Activated CD8-positive, alpha-beta memory T cell treated with anti-CD3 and anti-CD28 coated beads for 24 hours (primary cell): ENCODE results near the gene MYL5.
"Not testable (repeated sequence)": the region's sequence is repeated elsewhere in the genome, so short reads cannot be mapped to it uniquely, and the experiment has no call there.

Source experiments
- DNase-seq: peaks from one replicate; pipeline ENCODE4 v3.0.0-alpha.2; 2020

The MYL5 gene

DNA sequence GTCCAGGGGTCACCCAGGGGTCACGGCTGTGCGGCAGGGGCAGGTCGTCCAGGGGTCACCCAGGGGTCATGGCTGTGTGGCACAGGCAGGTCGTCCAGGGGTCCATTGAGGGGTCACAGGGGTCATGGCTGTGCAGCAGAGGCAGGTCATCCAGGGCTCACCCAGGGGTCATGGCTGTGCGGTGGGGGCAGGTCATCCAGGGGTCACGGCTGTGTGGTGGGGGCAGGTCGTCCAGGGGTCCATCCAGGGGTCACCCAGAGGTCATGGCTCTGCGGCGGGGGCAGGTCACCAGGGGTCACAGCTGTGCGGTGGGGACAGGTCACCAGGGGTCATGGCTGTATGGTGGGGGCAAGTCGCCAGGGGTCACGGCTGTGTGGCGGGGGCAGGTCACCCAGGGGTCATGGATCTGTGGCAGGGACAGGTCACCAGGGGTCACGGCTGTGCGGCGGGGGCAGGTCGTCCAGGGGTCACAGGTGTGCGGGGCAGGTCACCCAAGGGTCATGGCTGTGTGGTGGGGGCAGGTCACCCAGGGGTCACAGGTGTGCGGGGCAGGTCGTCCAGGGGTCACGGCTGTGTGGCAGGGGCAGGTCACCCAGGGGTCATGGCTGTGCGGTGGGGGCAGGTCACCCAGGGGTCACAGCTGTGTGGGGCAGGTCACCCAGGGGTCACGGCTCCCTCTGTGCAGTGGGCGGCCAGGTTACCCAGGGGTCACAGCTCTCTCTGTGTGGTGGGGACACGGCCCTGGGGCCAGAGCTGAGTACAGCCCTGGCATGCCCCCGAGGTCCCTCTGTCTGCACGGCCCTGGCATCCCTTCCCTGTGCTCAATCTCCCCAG lies 16.3 kb upstream of the MYL5 start:
- no peak for DNase-seq

DNA sequence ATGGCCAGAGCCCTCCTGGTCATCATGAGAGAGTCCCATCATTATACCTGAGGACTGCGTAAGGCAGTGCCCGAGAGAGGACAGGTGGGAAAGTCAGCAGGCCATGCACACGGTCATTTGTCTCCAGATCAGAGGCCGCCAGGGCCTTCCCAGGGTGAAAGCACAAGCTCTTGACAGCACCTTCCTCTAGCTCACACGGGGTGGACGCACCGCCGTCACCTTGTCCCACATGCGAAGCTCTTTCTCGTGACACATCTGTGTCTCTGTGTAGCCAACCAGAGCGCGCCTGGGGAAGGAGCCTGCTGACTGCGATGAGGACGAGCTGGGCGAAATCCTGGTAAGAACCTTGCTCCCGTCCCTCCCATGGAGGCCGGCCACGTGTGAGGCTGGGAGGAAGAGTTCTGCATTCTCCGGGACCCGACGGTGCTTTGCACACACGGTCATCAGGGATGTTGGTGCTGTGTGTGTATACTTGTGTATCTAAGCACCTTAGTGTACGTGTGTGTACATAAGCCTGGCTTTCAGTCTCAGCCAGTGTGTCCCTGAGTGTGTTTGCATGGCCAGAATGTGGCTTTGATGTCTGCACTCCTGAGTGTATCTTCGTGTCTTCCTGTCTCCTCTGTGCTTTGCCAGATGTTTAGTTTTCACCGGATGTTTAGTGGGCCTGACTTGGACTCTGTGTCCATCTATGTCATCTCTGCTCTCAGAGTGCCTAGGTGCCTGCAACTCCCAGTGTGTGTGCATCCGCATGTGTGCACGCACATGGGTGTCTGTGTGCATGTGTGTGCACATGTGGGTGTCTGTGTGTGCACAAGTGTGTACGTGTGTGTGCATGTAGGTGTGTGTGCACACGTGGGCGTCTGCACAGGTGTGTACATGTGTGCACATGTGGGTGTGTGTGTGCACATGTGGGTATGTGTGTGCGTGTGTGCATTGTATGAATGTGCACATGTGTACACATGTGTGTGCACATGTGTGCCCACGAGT lies 15.4 kb upstream of the MYL5 start:
- no peak for DNase-seq

- no peak for DNase-seq
Measured at GRCh38 chr4:659851-660250, 14.5 kb upstream of the MYL5 start.

DNA sequence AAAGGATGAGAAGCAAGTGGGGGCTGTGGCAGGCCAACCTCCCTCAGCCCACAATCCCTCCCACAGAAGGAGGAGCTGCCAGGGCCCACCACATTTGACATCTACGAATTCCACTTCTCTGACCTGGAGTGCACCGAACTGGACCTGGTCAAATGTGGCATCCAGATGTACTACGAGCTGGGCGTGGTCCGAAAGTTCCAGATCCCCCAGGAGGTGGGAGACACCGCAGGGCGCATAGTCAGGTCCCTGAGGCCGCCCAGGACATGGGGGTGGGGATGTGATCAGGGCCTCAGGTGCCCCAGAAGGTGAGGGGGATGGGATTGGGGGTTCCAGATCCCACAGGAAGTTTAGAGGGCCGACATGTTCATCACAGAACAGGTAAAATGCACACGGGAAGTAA lies 13.9 kb upstream of the MYL5 start:
- DNase-seq: no peak

- no peak for DNase-seq
Measured at GRCh38 chr4:661231-661630, 13.1 kb upstream of the MYL5 start.

DNA sequence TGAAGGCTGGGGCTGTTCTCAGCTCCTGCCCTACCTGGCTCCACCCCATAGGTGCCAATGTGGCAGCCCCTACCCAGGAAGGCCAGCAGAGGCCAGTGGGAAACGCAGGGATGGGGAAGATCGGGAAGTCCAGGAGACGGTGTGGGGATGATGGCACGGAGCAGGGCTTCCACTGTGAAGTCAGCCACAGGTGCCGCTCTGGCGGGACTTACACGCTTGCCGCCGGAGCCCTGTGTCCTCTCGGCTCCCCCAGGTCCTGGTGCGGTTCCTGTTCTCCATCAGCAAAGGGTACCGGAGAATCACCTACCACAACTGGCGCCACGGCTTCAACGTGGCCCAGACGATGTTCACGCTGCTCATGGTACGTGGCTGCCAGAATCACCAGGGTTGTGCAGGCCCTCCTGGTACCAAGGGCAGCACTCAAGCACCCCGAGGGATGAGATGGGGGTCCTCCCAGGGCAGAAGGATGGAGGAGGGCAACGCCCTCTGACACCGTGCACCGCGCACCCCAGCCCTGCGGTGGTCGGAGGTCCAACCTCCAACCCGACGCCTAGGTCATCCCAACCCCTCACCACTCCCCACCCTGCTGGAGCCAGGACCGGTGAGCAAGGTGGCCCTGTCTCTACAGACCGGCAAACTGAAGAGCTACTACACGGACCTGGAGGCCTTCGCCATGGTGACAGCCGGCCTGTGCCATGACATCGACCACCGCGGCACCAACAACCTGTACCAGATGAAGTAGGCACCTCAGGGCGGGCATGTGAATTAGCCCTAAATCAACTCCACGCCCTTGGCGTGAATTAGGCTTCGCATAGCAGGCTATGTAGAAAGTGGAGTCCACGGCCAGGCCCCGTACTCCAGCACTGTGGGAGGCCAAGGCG lies 12.2 kb upstream of the MYL5 start:
- DNase-seq: no peak

DNA sequence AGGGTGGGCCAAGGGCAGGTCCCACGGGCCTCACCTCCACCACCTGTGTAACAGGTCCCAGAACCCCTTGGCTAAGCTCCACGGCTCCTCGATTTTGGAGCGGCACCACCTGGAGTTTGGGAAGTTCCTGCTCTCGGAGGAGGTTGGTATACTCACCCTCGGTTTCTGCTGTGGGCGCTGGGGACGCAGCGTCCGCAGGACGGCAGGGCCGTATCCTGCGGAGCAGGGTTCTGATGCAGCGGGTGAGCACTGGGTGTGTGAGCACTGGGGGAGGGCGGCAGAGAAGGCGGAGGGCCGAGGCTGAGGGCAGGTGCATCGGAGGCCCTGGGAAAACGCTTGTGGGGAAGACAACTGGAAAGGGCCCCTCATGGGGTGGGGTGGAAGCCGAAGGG lies 11.3 kb upstream of the MYL5 start:
- DNase-seq: no peak

DNA sequence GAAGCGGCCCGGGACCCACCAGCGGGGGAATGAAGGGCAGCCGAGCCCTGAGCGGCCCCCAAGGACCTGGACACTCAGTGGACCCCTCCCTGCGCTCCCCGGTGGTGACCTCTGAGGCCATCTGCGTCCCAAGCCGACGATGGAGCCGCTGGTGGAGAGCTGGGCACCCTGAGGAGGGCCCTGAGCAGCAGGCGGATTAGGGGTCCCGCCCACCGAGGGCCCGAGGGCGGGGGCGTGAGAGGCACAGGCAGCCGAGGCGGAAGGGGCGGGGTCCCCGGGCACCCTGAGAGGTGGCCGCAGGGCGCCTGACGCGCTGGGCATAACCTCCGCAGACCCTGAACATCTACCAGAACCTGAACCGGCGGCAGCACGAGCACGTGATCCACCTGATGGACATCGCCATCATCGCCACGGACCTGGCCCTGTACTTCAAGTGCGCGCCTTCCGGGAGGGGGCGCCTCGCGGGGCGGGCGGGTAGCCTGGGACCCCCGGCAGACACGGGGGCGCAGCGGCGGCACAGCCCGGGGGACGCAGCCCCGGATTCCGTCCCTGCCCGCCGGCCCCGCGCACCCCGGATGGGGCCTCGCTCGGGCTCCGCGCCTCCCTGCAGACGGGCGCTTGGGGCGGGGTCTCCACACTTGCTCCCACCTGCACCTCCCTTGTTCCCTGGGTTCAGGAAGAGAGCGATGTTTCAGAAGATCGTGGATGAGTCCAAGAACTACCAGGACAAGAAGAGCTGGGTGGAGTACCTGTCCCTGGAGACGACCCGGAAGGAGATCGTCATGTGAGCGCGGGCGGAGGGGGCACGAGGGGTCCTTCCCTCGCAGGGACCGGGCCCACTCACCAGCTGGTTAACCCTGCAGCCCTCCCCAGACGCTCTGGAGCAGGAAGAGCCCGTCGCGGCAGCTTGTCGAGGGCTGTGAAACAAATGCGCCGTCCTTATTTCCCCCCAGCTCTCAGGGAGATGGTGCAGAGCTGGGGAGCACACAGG lies 10.6 kb upstream of the MYL5 start:
- DNase-seq: peak; percentile 89

- no peak for DNase-seq
Measured at GRCh38 chr4:664713-665231, 9.6 kb upstream of the MYL5 start.

DNA sequence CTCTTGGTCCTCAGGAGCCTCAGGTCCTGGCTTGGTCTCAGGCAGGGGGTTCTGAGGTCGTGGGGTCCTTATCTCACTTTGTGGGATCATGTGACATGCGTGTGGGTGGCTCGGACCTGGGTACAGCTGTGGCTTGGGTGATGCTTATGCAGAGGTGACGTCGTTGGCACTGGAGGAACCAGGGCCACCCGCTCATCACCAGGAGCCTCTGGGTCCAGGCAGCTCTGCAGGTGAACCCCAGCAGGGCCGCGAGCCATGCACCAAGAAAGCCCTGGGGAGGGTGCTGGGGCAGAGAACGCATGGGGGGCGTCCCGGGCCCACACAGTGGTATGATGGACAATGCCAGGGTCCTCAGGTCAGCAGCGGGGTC lies 9.0 kb upstream of the MYL5 start:
- DNase-seq: no peak

- no peak for DNase-seq
Measured at GRCh38 chr4:665751-666435, 8.4 kb upstream of the MYL5 start.

DNA sequence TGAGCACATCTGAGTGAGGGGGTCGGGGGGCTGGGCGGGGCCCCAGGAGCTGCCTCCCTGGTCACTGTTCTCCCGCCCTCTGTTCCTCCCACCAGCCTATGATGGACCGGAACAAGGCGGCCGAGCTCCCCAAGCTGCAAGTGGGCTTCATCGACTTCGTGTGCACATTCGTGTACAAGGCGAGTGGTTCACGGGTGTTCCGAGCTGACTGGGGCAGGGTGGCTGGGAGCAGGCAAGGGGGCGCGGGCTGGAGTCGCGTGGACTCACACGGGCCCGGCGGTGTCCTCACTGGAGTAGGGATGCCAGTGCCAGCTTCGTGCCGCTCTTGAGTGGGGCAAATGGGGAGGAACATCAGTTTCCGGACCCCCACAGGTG lies 7.9 kb upstream of the MYL5 start:
- DNase-seq: no peak

DNA sequence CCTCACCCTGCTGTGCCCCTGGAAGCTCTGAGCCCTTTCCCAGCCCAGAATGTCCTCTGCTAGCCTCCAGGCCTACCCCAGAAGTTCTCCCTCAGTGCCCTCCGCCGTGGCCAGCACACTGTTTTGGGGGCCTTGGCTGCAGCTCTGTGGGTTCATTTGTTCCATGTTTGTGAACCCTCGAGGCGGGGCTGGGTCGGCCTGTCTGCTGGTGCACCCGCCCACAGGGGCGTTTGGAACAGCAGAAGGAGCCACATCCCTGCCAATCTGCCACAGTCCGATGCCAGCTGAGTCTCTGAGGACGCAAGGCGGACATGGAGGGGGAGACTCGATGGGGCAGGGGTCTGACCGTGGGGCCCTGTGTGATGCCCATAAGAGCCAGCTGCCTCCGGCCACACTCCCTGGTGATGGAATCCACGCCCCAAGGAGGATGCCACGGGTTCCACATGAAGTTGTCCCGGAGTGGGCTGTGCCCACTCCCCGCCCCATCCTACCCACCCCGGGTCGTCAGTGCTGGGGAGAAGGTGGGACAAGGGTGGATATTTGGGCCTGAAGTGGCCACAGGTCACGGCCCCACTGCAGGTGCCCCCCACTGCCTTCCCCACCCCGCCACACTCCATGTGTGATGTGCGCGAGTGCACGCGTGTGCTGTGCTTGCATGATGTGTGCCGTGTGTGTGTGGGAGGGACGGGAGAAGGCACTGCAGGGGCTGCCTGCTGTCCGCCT lies 7.4 kb upstream of the MYL5 start:
- DNase-seq: no peak

DNA sequence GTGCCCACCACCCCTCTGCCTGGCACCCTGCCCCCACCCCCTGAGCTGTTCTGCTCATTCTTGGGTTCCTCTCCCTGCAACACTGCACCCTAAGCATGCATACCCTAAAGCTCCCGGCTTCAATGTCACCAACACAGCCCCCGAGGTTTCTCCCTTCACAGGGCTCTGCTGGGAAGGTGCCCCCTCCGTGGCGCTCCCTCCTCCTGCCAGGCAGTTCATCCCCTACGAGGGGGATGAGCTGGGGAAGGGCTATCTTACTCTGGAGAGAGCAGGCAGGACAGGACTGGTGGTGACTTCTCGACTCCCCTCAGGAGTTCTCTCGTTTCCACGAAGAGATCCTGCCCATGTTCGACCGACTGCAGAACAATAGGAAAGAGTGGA lies 6.8 kb upstream of the MYL5 start:
- DNase-seq: no peak

DNA sequence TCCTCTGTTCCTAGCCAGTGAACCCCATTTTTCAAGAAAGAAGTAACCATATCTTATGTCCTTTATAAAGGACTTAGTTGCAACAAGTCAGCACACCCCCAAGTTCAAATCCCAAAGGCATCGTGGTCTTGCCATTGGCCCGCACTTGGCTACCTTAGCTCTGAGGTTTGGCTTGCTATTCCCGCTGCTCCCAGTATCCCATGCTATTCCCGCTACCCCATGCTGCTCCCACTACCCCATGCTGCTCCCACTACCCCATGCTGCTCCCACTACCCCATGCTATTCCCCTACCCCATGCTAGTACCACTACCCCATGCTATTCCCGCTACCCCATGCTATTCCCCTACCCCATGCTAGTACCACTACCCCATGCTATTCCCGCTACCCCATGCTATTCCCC lies 6.1 kb upstream of the MYL5 start:
- not testable (repeated sequence) for DNase-seq

DNA sequence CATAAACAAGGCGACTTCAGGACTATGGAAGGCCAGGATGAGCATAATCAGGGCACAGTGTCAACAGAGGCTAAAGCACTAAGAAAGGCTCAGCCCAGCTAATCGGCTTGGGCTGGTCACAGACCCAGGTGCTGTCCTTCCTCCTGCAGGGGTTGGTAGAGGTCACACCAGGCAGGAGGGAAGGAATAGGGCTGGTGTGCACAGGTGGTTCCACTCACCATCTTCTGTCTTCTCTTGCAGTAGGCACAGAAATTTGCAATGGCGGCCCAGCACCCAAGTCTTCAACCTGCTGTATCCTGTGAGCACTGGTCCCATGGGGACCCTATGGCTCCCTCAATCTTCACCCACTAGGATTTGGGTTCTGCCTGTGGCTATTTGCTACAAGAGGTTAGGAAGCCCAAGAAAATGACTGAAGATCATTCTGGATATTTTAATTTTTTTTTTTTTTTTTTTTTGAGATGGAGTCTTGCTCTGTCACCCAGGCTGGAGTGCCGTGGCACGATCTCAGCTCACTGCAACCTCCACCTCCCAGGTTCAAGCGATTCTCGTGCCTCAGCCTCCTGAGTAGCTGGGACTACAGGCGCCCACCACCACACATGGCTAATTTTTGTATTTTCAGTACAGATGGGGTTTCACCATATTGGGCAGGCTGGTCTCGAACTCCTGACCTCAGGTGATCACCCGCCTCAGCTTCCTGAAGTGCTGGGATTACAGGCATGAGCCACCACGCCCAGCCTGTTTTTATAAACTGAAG lies 4.4 kb upstream of the MYL5 start:
- not testable (repeated sequence) for DNase-seq

GRCh38 chr4:671769-672168 lies 2.6 kb upstream of the MYL5 start:
- no peak for DNase-seq

GRCh38 chr4:673349-674091 lies 822 bp upstream of the MYL5 start:
- no peak for DNase-seq
